ENCODE results near the gene KLHL10.

GRCh38 chr17:41821776-41822175, 15.8 kb upstream of the KLHL10 start:
- TF ChIP-seq NFE2L2 (conservative IDR thresholded peaks at IDR 0.05; ENCODE audit: low read length), result no peak
- no peak for TF ChIP-seq CTCF (IDR thresholded peaks at IDR 0.05)
- no peak for TF ChIP-seq RCOR1 (IDR thresholded peaks at IDR 0.05; ENCODE audit: low read depth, low read length)
- no peak for TF ChIP-seq MAZ (IDR thresholded peaks at IDR 0.05; ENCODE audit: borderline replicate concordance, low read depth, low read length)
- TF ChIP-seq RNF2 (IDR thresholded peaks at IDR 0.05; ENCODE audit: borderline replicate concordance, low read depth), result no peak
- TF ChIP-seq JUNB (IDR thresholded peaks at IDR 0.05), result no peak
- TF ChIP-seq POLR2A (IDR thresholded peaks at IDR 0.05; ENCODE audit: low read length), result no peak

Data from A549 (cell line).